Limb (tissue), 2 donors: ENCODE data around the gene MBNL1.

Experiments used
- DNase-seq, 2 donors: peaks; one replicate each; pipeline ENCODE4 v3.0.0-alpha.2; 2016; ENCODE audit errors: extremely low spot score in 2 of 2

The MBNL1 gene, protein sequence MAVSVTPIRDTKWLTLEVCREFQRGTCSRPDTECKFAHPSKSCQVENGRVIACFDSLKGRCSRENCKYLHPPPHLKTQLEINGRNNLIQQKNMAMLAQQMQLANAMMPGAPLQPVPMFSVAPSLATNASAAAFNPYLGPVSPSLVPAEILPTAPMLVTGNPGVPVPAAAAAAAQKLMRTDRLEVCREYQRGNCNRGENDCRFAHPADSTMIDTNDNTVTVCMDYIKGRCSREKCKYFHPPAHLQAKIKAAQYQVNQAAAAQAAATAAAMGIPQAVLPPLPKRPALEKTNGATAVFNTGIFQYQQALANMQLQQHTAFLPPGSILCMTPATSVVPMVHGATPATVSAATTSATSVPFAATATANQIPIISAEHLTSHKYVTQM

DNA sequence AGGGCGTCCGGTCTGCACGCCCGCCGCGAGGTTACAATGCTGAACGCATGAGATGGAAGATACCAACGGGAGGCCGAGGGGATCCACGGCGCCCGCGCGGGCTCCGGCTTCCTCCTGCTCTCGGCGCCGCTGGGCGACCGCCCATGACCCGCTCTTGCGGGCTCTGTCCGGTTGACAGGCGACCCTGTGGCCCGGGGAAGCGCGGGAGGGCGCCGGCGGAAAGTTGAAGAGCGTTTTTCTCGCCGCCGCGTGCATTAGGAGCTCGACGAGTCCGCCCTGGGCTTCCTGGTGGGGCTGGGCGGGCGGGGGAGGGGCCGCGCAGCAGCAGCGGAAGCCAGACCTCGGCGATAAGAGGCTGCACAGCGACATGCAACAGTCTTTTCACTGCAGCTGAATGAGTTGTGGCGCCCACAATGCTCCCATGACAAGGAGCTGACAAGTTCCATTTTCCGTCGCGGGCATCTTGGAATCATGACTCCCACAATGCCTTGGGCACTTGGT, at the start of gene MBNL1:
TSS of gene MBNL1 (plus strand) at position 375 of the 501 bp plus-strand sequence. CDS start 31,265 bp downstream, outside the sequence.
- DNase-seq: peak; percentile 79 to 88

DNA sequence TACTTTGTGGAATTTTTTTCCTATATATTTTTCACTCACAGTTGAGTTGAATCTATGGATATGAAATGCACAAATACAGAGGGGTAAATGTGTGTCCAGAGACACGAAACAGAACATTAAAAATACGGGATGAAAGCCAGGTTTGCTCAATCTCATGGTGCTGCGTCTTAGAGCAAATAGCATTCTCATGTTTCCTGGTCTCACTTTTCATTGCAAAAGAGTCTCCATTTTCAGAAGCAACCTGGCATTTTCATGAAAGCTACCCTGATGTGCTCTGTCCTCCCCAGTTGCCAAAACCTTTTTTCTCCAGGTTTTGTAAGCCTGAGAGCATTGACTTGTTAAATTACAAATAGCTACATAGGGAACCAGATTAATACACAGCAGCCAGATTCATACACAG, 49.5 kb upstream of the MBNL1 start:
- DNase-seq: no peak

DNA sequence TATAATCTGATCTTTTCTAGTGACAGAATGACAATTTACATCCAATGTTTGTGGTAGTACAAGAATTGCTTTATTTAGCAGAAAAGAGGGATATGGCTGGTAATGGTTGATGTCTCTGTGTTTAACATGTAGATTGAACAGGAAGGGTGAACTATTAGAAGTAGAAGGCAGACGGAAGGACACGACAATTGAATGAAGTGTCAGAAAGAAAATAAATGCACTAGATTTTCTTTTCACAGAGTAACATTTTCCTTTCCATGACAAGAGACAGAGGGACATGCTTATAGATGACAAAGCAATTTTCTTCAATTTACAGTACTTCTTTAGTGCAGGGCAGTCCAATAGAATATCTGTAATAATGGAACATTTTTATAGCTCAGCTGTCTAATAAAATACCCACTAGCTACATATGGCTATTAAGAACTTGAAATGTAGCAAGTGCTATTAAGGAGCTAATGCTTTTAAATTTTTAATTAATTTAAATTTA, 48.9 kb upstream of the MBNL1 start:
- no peak for DNase-seq

DNA sequence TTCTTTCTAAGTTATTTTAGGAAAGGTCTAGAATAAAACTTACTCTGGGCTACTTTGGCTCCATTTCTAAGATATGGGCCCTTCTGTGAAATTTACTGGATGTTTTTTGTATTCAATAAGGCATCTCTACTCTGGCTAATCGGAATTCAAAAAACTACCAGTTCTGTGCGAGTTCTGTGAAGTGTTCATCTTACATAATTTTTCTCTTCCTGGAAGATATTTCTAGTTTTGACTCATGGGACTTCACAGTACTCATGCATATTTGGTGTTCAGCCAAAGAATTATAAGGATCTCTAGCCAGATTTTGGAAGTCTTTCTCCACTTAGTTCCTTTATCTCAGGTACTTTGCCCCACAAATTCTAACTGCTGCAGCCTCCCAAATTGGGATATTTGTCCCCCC, 46.4 kb upstream of the MBNL1 start:
- peak in 1 of 2 donors; percentile 27 for DNase-seq

DNA sequence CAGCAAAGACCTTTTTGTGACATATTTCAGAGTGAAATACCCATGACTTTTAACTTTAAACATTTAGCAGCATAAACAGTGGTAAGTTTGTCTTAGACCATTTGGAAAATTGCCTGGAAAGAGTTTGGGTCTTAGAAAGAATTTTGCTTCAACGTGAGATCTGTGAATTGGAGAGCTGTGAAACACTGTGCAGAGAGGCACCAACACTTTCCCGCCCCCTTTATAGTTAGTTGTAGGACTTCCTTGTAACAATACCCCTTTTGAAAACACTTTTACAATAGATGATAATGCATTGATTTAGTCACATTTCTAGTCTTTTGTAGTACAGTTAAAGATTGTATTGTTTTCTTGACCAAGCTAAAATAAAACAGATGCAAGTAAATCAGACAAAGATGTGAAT, 43.5 kb upstream of the MBNL1 start:
- peak in 1 of 2 donors; percentile 10 for DNase-seq

DNA sequence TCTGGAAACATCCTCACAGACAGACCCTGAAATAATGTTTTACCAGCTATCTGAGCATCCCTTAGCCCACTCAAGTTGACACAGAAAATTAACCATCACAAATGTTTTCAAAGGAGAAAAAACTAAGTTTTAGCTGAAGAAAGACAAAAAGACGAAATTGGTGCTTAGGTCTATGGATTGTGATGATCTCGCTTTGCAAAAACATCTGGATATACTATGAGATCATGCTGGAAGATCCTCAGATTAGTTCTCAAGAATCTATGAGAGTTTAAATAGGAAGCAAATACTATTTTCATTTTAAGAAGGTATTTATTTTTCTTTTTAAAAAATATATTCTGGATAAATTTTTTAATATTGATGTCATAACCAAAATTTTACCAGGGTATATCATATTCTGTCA, 42.6 kb upstream of the MBNL1 start:
- DNase-seq: no peak

DNA sequence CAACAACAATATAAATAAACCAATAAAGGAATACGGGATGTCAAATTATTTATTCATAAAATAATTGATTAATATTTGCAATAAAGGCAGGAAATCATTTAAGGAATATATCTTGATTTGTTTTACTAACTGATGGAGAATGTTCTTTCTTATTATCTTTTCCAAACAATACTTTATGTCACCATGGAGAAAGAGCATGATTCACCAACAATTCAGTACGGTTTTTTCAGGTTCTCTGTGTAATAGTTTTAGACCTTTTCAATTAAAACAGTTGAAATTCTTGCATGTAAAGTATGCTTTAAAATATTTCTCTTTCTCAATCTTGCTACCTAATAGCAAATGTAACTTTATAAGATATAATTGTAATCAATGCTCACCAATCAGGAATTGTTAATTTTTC, 41.7 kb upstream of the MBNL1 start:
- no peak for DNase-seq

DNA sequence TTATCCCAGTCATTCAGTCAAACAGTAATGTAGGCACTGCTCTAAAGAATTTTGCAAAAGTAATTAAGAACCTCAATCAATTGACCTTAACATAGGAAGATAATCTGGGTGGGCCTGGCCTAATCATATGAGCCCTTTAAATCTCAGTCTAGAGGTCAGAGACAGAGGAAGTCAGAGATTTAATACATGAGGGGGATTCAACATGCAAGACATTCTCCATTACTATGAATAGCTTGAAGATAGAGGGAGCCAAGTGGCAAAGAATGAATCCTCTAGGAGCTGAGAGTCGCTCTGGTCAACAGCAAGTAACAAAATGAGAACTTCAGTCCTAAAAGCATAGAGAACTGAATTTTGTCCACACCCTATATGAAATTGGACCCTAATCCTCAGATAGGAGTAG, 39.0 kb upstream of the MBNL1 start:
- no peak for DNase-seq

DNA sequence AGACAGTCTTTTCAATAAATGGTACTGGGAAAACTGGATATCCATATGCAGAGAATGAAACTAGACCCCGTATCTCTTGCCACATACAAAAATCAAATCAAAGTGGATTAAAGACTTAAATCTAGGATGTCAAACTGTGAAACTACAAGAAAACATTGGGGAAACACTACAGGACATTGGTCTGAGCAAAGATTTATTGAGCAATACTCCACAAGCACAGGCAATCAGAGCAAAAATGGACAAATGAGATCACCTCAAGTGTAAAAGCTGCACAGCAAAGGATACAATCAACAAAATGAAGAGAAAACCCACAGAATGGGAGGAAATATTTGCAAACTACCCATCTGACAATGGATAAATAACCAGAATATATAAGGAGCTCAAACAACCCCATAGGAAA, 38.4 kb upstream of the MBNL1 start:
- no peak for DNase-seq

DNA sequence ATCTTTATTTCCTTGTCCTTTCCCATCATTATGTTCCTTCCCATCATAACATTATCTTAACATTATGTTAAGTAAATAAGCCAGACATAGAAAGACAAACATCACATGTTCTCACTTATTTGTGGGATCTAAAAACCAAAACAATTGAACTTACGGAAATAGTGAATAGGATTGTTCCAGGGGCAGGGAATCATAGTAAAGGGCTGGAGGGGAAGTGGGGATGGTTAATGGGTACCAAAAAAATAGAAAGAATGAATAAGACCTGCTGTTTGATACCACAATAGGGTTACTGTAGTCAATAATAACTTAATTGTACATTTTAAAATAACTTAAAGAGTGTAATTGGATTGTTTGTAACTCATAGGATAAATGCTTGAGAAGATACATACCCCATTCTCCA, 36.7 kb upstream of the MBNL1 start:
- DNase-seq: no peak

DNA sequence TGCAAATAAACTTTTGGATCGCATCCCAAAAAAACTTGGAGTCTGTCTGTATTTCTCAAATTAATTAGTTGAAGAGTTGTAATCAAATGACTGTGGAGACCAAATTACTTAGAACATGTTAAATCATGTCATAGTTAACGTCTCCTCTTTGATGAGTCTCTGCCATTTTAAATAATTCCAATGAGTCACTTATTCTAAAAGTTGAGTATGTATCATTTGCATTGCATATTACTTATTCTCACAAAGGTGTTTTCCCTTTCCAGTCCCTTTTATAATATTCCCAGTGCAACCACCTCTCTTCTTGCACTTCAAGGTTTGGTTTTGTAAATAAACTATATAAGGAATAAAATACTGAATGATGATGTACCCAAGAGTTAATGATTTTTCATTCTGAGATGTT, 36.0 kb upstream of the MBNL1 start:
- DNase-seq: no peak

DNA sequence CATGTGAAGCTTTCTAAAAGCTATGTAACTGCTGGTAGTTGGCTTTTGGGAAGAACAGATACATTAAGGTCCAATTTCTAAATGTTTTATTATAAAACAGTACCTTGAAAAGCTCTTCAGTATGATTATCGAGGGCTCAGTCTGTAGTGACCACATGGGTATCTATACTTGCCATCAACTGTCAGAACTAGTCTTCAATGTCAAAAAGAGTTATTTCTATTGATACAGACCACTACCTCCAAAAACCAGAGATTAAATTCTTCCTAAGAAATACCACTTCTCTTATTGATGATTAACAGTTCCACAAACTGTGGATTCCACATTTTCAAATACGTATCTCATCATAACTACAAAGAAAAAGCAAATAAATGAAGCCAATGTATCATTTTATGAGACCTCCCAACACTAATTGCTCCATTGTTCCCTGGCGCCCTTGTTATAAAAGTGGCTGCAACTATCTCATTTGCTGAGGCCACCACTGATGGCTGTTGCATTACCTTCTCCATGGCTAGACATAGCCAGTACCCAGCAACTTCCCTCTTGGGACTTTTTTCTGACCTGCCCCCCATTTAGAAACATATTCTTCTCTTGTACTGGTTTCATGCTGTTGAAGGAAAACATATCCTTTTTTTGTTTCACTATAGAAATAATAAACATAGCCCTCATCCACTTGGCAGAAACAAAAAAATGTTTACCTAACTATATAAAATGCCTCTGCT, 33.9 kb upstream of the MBNL1 start:
- DNase-seq: no peak

DNA sequence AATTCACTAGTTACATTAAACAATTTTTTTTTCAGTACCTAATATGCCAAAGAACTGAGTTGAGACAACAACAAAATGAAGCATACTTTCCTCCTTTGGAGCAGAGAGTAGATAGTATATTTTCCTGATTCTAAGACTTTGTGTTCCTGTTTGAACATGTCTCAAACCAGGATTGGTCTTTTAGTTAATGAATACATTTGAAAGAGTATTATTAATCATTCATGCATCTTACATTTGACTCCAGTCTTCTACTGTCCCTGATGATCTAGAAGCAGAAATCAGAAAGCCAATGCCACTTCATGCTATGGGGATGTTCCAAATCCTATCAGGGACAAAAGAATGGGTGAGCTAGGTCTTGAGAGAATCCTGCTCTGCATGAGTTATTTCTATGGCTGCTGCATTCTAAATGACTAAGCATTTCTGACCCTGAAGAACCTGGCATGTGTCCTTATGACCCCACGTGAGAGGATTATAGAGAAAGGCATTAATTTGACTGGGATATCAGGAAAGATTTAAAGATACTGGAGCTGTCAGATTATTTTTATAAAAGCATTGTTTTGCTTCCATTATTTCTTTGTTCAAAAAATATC, 32.9 kb upstream of the MBNL1 start:
- no peak for DNase-seq

DNA sequence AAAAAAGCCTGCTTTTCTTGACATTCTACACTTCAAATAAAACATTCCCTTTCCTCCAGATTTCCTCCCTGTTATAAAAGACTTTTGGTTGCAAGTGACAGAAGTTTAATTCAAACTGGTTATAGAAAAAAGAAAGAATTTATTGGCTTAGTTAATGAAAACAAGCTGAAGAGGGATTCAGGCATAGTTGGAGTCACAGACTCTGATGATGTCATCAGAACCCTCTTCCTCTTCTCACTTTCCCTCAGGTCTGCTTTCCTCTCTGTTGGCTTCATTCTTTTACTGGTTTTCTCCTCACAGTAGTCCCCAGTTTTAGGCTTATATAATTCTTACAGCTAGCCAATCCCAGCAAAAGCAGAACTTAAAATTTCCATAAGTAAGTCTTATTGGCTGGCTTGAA, 32.0 kb upstream of the MBNL1 start:
- DNase-seq: no peak

DNA sequence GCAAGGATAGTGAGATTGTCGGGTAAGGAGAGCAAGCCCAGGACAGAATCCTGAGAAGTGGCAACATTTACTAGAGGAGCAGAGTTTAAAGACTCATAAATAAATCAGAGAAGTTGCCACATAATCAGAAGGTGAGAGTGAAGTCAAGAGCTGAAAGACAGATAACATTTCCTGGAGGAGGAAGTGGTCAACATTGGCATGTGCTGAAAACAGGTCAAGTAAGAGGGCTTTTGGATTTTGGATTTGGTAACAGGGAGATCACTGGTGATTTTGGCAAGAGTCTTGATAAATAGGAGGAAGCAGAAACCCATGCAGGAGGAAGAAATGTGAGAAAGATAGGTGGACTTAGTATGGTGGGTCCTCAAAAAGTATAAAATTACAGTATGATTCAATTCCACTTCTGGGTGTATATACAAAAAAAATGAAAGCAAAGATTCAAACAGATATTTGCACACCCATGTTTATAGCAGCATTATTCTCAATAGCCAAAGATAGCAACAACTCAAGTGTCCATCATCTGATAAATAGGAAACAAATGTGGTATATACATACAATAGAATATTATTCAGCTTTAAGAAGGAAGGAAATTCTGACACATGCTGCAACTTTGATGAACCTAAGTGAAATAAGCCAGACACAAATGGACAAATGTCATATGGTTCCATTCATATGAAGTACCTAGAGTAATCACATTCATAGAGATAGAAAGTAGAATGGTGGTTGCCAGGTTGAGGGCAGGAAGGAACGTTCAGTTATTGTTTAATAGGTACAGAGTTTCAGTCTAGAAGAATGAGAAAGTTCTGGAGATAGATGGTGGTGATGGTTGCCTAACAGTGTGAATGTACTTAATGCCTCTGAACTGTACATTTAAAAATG, 27.3 kb upstream of the MBNL1 start:
- DNase-seq: no peak

DNA sequence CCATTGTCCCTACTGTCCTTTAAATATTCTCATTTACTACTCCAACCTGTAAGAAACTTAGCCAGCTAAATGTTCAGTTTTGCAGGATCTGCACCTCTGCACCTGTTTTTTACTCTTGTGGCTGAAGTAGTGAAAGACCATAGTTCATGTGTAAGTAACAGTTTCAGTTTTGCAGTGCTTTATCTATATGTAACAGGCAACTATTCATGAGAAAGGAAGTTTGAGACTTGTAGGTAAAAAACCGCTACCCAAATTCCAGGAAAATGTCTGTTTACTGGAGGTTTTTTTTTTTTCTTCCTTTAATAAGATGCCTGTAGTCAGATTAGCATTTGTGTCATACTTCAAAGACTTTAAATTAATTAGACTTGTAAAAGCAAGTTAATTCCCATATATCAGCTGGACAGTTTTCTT, 25.4 kb upstream of the MBNL1 start:
- DNase-seq: no peak

DNA sequence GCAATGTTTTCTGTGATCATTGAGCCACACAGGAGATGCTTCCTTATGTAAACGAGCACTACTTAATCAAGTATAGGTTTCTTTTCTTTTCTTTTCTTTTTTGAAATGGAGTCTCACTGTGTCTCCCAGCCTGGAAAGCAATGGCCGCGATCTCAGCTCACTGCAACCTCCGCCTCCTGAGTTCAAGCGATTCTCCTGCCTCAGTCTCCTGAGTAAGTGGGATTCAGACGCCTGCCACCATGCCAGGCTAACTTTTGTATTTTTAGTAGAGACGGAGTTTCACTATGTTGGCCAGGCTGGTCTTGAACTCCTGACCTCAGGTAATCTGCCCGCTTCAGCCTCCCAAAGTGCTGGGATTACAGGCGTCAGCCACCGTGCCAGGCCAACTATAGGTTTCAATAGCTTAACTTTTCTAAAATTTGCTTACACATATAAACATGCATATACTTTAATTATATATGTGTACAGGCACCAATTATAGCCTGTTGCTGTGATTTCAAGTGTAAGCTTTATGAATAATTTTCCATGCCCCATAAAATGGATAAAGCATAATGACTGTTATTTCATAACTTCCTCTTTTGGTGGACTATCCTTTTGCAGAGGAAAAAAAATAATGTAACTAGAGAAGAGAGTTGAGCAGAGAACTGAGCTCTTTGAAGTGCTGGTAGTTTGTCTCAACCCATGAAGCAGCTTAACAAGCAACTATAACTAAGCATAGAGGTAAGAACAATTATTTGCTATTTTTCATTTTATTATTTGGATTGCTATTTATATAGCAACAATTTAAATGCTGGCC, 24.8 kb upstream of the MBNL1 start:
- no peak for DNase-seq

DNA sequence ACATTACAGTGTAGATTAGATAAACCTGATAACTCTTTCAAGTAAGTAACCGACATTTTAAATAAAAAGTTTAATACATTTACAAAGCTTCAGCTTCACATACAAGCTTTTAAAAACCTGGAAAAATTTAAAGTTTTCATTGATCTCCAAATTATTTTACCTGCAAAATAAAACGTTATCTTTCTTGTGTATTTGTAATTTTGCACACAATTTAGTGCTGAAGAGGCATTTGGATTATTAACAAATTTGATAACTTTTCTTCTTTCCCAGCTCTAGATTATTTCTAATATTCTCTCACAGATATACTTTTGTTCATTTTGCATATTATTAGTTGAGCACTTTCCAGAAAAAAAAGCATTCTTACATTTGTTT, 24.2 kb upstream of the MBNL1 start:
- DNase-seq: no peak

DNA sequence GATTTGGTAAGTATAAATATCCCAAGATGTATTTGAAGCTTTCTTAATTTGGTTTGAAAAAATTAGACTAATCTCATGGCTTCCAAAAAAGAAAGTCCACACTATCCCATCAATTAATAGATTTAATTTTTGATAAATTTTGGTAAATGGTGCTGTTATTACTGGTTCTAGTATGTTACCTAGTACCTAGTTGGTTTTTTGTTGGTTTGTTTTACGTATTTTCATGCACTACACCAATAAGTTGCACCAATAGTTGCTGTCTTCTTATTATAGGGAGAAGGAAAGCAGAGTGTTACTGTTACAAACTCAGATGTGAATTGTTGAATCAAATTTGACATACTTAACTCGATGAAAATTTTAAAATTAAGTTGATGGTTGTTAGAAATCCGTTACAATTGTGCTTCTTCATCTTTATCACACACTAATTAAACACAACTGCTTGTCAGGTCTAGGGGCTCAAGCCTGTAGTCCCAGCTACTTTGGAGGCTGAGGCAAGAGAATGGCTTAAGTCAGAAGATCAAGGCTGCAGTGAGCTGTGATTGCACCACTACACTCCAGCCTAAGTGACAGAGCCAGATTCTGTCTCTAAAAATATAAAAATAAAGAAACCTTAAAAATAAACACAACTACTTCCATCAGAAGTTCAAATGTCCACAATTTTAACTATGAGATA, 23.1 kb upstream of the MBNL1 start:
- DNase-seq: no peak

DNA sequence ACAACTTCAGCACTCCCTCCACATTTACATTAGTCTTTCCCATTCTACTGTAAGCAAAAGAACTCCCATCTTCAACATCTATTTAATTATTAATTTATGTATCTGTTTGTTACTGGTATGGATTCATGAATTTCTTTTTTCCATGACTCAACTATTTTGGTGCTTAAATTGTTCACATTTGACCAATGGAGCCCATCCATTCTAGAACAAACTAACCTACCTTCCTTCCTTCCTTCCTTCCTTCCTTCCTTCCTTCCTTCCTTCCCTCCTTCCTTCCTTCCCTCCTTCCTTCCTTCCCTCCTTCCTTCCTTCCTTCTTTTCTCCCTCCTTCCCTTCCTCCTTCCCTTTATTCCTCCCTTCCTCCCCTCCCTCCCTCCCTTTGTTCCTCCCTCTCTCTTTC, 16.8 kb upstream of the MBNL1 start:
- DNase-seq: no peak
